Loucy (cell line): ENCODE measurements around the gene RPL9.

Source experiments
- H2AFZ ChIP-seq: fragments of 200-600 bp; sonication (generic); 2 replicates; pipeline ENCODE4 v1.6.0; 2016; ENCODE audit warnings: antibody characterized with exemption, mild to moderate bottlenecking, low read length, moderate library complexity
- H3F3A ChIP-seq: fragments of 200-600 bp; 2 replicates; pipeline ENCODE4 v1.6.0; 2016; ENCODE audit warnings: antibody characterized with exemption, low read depth, mild to moderate bottlenecking
- H3K27me3 ChIP-seq: fragments of 200-600 bp; sonication (generic); 2 replicates; pipeline ENCODE4 v1.6.1; 2014; ENCODE audit warnings: low read length, mild to moderate bottlenecking; ENCODE audit not compliant: insufficient read depth, poor library complexity, severe bottlenecking
- H3K36me3 ChIP-seq: fragments of 200-600 bp; sonication (generic); 2 replicates; pipeline ENCODE4 v1.6.1; 2016; ENCODE audit warnings: low read length; ENCODE audit not compliant: insufficient read depth
- H3K4me1 ChIP-seq: fragments of 200-600 bp; sonication (generic); 2 replicates; pipeline ENCODE4 v1.5.1; 2014; ENCODE audit warnings: low read length, mild to moderate bottlenecking; ENCODE audit not compliant: insufficient read depth, poor library complexity, severe bottlenecking
- H3K4me2 ChIP-seq: fragments of 200-600 bp; sonication (generic); 2 replicates; pipeline ENCODE4 v1.6.0; 2014; ENCODE audit warnings: antibody characterized with exemption, low read length, low read depth, mild to moderate bottlenecking; ENCODE audit not compliant: poor library complexity, severe bottlenecking
- H3K4me3 ChIP-seq: fragments of 200-600 bp; sonication (generic); 2 replicates; pipeline ENCODE4 v1.5.1; 2014; ENCODE audit warnings: low read length, mild to moderate bottlenecking, mixed read lengths; ENCODE audit not compliant: poor library complexity, severe bottlenecking
- H3K79me2 ChIP-seq: fragments of 200-600 bp; sonication (generic); 2 replicates; pipeline ENCODE4 v1.6.1; 2014; ENCODE audit warnings: low read length; ENCODE audit not compliant: insufficient read depth
- H3K9ac ChIP-seq: fragments of 200-600 bp; sonication (generic); 2 replicates; pipeline ENCODE4 v1.6.0; 2014; ENCODE audit warnings: mild to moderate bottlenecking, low read depth, low read length, moderate library complexity; ENCODE audit not compliant: poor library complexity, severe bottlenecking
- H3K9me2 ChIP-seq: fragments of 200-600 bp; sonication (generic); replicated peaks from 2 replicates; pipeline ENCODE4 v1.6.1; 2016; ENCODE audit warnings: low read depth, low read length, mixed read lengths
- H3K9me3 ChIP-seq: fragments of 200-600 bp; sonication (generic); 2 replicates; pipeline ENCODE4 v1.6.1; 2014; ENCODE audit warnings: mild to moderate bottlenecking, antibody characterized with exemption, low read length, low read depth; ENCODE audit not compliant: insufficient read depth
- H4K20me1 ChIP-seq: fragments of 200-600 bp; sonication (generic); 2 replicates; pipeline ENCODE4 v1.6.0; 2014; ENCODE audit warnings: antibody characterized with exemption, low read length, mild to moderate bottlenecking; ENCODE audit not compliant: insufficient read depth, poor library complexity, severe bottlenecking
- EZH2phosphoT487 ChIP-seq: fragments of 200-600 bp; IDR thresholded peaks from 2 replicates; pipeline ENCODE4 v1.6.1; 2018; ENCODE audit warnings: antibody characterized with exemption, mild to moderate bottlenecking, moderate library complexity, borderline replicate concordance
- TF ChIP-seq, protein P1 (sequence below): fragments of 200-600 bp; sonication (generic); conservative IDR thresholded peaks from 2 replicates; pipeline ENCODE4 v1.5.1; 2014; ENCODE audit warnings: mild to moderate bottlenecking, antibody characterized with exemption, low read length

The RPL9 gene

DNA sequence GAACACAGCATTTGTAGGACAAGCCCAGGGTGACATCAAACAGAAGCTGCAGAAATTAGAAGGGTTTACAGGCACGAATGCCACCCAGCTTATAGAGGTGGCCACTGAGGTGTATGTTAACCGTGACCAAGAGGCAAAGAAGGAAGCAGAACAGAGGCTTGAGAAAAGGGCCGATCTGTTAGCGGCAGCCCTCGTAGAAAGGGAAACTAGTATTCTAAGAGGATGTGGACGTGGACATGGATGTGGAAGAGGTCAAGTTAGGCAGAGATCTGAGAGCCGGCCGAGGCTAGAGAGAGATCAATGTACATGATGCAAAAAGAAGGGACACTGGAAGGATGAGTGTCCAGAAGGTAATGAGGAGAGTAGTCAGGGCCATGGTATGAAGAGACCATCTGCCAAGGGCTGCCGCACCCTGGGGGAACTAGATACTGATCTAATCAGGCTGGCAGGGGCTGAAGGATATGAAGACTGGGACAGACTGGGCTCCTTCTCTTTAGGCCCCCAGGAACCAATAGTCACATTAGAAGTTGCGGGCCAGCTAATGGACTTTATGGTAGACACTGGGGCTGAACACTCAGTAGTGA is 27.6 kb upstream of the RPL9 start:
- H4K20me1 ChIP-seq, result no peaks in the 10 kb centered on the region
- no peak overlapping the region for H3K4me3 ChIP-seq
- TF ChIP-seq, protein P1, sequence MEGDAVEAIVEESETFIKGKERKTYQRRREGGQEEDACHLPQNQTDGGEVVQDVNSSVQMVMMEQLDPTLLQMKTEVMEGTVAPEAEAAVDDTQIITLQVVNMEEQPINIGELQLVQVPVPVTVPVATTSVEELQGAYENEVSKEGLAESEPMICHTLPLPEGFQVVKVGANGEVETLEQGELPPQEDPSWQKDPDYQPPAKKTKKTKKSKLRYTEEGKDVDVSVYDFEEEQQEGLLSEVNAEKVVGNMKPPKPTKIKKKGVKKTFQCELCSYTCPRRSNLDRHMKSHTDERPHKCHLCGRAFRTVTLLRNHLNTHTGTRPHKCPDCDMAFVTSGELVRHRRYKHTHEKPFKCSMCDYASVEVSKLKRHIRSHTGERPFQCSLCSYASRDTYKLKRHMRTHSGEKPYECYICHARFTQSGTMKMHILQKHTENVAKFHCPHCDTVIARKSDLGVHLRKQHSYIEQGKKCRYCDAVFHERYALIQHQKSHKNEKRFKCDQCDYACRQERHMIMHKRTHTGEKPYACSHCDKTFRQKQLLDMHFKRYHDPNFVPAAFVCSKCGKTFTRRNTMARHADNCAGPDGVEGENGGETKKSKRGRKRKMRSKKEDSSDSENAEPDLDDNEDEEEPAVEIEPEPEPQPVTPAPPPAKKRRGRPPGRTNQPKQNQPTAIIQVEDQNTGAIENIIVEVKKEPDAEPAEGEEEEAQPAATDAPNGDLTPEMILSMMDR, result no peak
- no peak for TF ChIP-seq EZH2phosphoT487
- H3K9ac ChIP-seq, result no peak overlapping the region
- no peaks in the 10 kb centered on the region for H3K9me2 ChIP-seq
- H3K36me3 ChIP-seq, result no peaks in the 10 kb centered on the region
- no peaks in the 10 kb centered on the region for H3F3A ChIP-seq
- no peak overlapping the region for H2AFZ ChIP-seq
- no peaks in the 10 kb centered on the region; the same call in 1 of the 2 replicates for H3K9me3 ChIP-seq
- no peaks in the 10 kb centered on the region for H3K4me1 ChIP-seq
- no peak overlapping the region for H3K4me2 ChIP-seq
- no peaks in the 10 kb centered on the region for H3K79me2 ChIP-seq
- no peaks in the 10 kb centered on the region for H3K27me3 ChIP-seq

DNA sequence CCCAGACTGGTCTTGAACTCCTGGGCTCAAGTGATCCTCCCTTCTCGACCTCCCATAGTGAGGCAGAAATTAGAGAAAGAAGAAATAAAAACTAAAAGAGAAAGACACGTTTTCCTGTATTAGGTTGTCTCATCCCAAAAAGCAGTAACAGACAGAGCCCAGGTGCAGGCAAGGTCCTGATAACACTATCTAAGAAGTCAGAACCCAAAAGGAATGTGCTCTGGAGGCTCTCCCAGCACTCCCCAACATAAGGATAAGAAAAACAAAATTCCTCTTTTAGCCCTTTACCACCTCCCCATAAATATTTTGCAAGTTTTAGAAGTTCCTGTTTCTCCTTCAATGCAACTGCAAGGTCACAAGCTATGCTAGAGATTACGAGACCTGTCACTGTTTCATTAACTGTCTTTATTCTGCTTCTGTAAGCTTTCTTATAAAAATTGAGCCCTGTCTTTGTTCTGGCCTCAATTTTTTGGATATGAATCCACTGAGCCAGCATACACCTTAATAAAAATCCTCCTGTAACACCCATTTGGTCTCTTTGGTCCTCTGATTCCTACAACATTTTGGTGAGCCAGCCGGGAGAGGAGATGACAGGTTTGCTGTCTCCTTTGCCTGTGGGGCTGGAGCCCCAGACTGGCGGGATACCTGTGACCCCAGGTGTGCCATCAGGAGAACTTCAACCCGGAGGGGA is 26.0 kb upstream of the RPL9 start:
- no peak for TF ChIP-seq EZH2phosphoT487
- TF ChIP-seq, protein P1, result no peak
- Histone ChIP-seq H3K36me3 (no peaks in the 10 kb centered on the region), H3K4me3 (no peak overlapping the region), H3K27me3 (no peaks in the 10 kb centered on the region), H3F3A (no peaks in the 10 kb centered on the region), H4K20me1 (no peaks in the 10 kb centered on the region), H3K9me2 (no peaks in the 10 kb centered on the region), H3K4me1 (no peaks in the 10 kb centered on the region), H3K79me2 (no peaks in the 10 kb centered on the region), H3K4me2 (no peak overlapping the region), H3K9me3 (no peaks in the 10 kb centered on the region; the same call in 1 of the 2 replicates), H3K9ac (no peak overlapping the region), H2AFZ (no peak overlapping the region)

DNA sequence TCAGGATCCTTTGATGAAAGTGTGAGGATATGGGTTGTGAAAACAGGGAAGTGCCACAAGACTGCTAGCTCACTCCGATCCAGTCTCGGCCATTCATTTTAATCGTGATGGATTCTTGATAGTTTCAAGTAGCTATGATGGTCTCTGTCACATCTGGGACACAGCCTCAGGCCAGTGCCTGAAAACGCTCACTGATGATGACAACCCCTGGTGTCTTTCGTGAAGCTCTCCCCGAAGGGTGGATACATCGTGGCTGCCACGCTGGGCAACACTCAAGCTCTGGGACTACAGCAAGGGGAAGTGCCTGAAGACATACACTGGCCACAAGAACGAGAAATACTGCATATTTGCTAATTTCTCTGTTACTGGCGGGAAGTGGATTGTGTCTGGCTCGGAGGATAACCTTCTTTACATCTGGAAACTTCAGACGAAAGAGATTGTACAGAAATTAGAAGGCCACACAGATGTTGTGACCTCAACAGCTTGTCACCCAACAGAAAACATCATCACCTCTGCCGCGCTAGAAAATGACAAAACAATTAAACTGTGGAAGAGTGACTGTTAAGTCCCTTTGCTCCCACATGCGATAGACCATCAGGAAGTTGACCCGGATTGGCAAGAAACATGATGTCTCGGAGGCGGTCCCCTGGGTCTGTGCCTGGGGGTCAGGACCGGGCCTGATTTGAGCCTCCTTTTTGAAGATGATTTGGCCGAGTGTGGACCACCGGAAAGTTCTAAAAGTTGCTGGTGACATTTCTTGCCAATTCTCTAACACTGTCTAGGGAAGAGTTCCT is 22.4 kb upstream of the RPL9 start:
- TF ChIP-seq, protein P1, result no peak
- TF ChIP-seq EZH2phosphoT487, result no peak
- Histone ChIP-seq H2AFZ (no peak overlapping the region), H3K9me2 (no peaks in the 10 kb centered on the region), H3K36me3 (no peaks in the 10 kb centered on the region), H3K4me1 (no peaks in the 10 kb centered on the region), H4K20me1 (no peaks in the 10 kb centered on the region), H3K9me3 (no peaks in the 10 kb centered on the region; the same call in 1 of the 2 replicates), H3K4me2 (no peak overlapping the region), H3F3A (no peaks in the 10 kb centered on the region), H3K79me2 (no peaks in the 10 kb centered on the region), H3K9ac (no peak overlapping the region), H3K27me3 (no peaks in the 10 kb centered on the region), H3K4me3 (no peak overlapping the region)
